Hepatocyte (in vitro differentiated cells): ENCODE results near the gene ZNF385B.

ENCODE experiments used
- CTCF ChIP-seq: fragments of 200-600 bp; sonication (generic); IDR thresholded peaks from 2 replicates; pipeline ENCODE4 v1.5.1; 2016; ENCODE audit warnings: antibody characterized with exemption, mild to moderate bottlenecking; ENCODE audit not compliant: poor library complexity
- EZH2 ChIP-seq: fragments of 200-600 bp; sonication (generic); IDR thresholded peaks from 2 replicates; pipeline ENCODE4 v1.6.1; 2016; ENCODE audit warnings: antibody characterized with exemption, mild to moderate bottlenecking, borderline replicate concordance
- EZH2phosphoT487 ChIP-seq: fragments of 200-600 bp; sonication (generic); IDR thresholded peaks from one replicate; pipeline ENCODE4 v1.6.1; 2018; ENCODE audit warnings: antibody characterized with exemption, mild to moderate bottlenecking, low read depth, moderate library complexity; ENCODE audit not compliant: unreplicated experiment, severe bottlenecking

GRCh38 chr2:179790235-179791217 lies 70.9 kb downstream of the ZNF385B start:
- TF ChIP-seq CTCF = no peak
- TF ChIP-seq EZH2phosphoT487 = no peak
- no peak for TF ChIP-seq EZH2
